ENCODE data around the gene THSD7B.

- TF ChIP-seq CTCF (IDR thresholded peaks at IDR 0.05) = no peak
- TF ChIP-seq POLR2A (IDR thresholded peaks at IDR 0.05) = no peak
- TF ChIP-seq EP300 (IDR thresholded peaks at IDR 0.05) = no peak
These were observed 57.9 kb downstream of the THSD7B start for GRCh38 chr2:136823291-136823690.
